Omental fat pad (tissue), 4 donors: ENCODE measurements around the gene KRTAP2-2. TPM values are rescaled to one million over a fixed set of nuclear protein-coding genes. Genes with fewer than 3 reads are reported as not detected.

Experiments used
- ATAC-seq: fragments of 150-250 bp; one replicate; pipeline ENCODE4 v1.9.1; 2016; ENCODE audit warnings: mild to moderate bottlenecking, moderate library complexity; ENCODE audit not compliant: low FRiP score
- DNase-seq: peaks from one replicate; pipeline ENCODE4 v3.0.0-alpha.2; 2019; ENCODE audit warnings: low spot score
- CTCF ChIP-seq, 3 donors: fragments of 450-650 bp; IDR thresholded peaks; one replicate each; pipeline ENCODE4 v1.5.1; 2016 to 2017; ENCODE audit warnings: antibody characterized with exemption in 3 of 3, mild to moderate bottlenecking in 3 of 3, moderate library complexity in 2 of 3
- small RNA-seq: library from RNA; depleted of rRNA; stranded (forward); fragments of <200 nt; gene quantifications from one replicate; pipeline ENCODE3, GENCODE V24; 2016
- total RNA-seq, 4 donors: library from RNA; depleted of rRNA; stranded (reverse); fragments of >200 nt; gene quantifications; one replicate each; pipeline ENCODE4 v1.1.0, GENCODE V29; 2016

KRTAP2-2 gene
- total RNA-seq, 4 donors from 2014 or later, result not detected

GRCh38 chr17:41012326-41013120 lies 42.5 kb downstream of the KRTAP2-2 start:
- TF ChIP-seq CTCF (IDR thresholded peaks at IDR 0.05), result no peak
- ATAC-seq (no peak), DNase-seq (no peak)

- no peak for TF ChIP-seq CTCF (IDR thresholded peaks at IDR 0.05)
- no peak for DNase-seq
Observed at GRCh38 chr17:41010441-41010840, 44.6 kb downstream of the KRTAP2-2 start.

GRCh38 chr17:41009936-41010335 lies 45.1 kb downstream of the KRTAP2-2 start:
- no peak for DNase-seq
- no peak for TF ChIP-seq CTCF (IDR thresholded peaks at IDR 0.05)
- ATAC-seq, result no peak

More at GRCh38 chr17:41010441-41010840, 44.6 kb downstream of the KRTAP2-2 start:
- no peak for ATAC-seq

GRCh38 chr17:41009301-41009760 lies 45.7 kb downstream of the KRTAP2-2 start:
- ATAC-seq, result no peak
- TF ChIP-seq CTCF (IDR thresholded peaks at IDR 0.05), result no peak
- no peak for DNase-seq

- ATAC-seq (no peak), DNase-seq (no peak)
- TF ChIP-seq CTCF (IDR thresholded peaks at IDR 0.05), result no peak
Observed at GRCh38 chr17:41008811-41009210, 46.2 kb downstream of the KRTAP2-2 start, which contains the start of gene KRTAP3-1. KRTAP3-1 (minus strand) TSS chr17:41009128; CDS start chr17:41009074, 54 bp downstream.

Small RNA genes lying within 50 kb of the gene (small RNA-seq; reads per million reads assigned to genes)
- gene KRTAP3-4P, result not detected

Other genes starting within 250 kb of the KRTAP2-2 start
- gene KRT10, start 232.6 kb downstream of the KRTAP2-2 start, total RNA-seq, result 10 to 100 TPM in 2 of 4 donors, 1 to 10 TPM in 2; 4.4 to 17.5 (median 10.8) TPM
- not detected for gene KRT12, start 188.0 kb downstream of the KRTAP2-2 start, total RNA-seq
- gene KRT20, start 170.0 kb downstream of the KRTAP2-2 start, total RNA-seq, result not detected
- 1 to 10 TPM in 1 of 4 donors, not detected in 3; 4.3 TPM for gene KRT23, start 117.6 kb downstream of the KRTAP2-2 start, total RNA-seq
- gene KRT39, start 88.3 kb downstream of the KRTAP2-2 start, total RNA-seq, result not detected
- not detected for gene KRT40, start 70.9 kb downstream of the KRTAP2-2 start, total RNA-seq
- gene KRTAP3-3, start 61.1 kb downstream of the KRTAP2-2 start, total RNA-seq, result not detected
- gene KRTAP3-2, start 55.3 kb downstream of the KRTAP2-2 start, total RNA-seq, result not detected
- gene KRTAP3-1, start 46.1 kb downstream of the KRTAP2-2 start, total RNA-seq, result not detected
- not detected for gene KRTAP1-5, start 28.0 kb downstream of the KRTAP2-2 start, total RNA-seq
- gene KRTAP1-4, start 25.0 kb downstream of the KRTAP2-2 start, total RNA-seq, result not detected
- gene KRTAP1-3, start 20.4 kb downstream of the KRTAP2-2 start, total RNA-seq, result not detected
- gene KRTAP1-1, start 13.8 kb downstream of the KRTAP2-2 start, total RNA-seq, result not detected
- gene KRTAP2-1, start 7.9 kb downstream of the KRTAP2-2 start, total RNA-seq, result not detected
- gene KRTAP2-3, start 4.9 kb upstream of the KRTAP2-2 start, total RNA-seq, result not detected
- gene KRTAP2-4, start 10.6 kb upstream of the KRTAP2-2 start, total RNA-seq, result not detected
- gene KRTAP4-7, start 28.9 kb upstream of the KRTAP2-2 start, total RNA-seq, result not detected
- not detected for gene KRTAP4-8, start 42.9 kb upstream of the KRTAP2-2 start, total RNA-seq
- not detected for gene KRTAP4-16, start 47.0 kb upstream of the KRTAP2-2 start, total RNA-seq
- not detected for gene KRTAP4-9, start 50.2 kb upstream of the KRTAP2-2 start, total RNA-seq
- not detected for gene KRTAP4-11, start 63.1 kb upstream of the KRTAP2-2 start, total RNA-seq
- not detected for gene KRTAP4-12, start 69.0 kb upstream of the KRTAP2-2 start, total RNA-seq
- gene KRTAP4-6, start 85.3 kb upstream of the KRTAP2-2 start, total RNA-seq, result not detected
- not detected for gene KRTAP4-5, start 94.6 kb upstream of the KRTAP2-2 start, total RNA-seq
- gene KRTAP4-4, start 105.5 kb upstream of the KRTAP2-2 start, total RNA-seq, result not detected
- not detected for gene KRTAP4-3, start 113.0 kb upstream of the KRTAP2-2 start, total RNA-seq
- not detected for gene KRTAP4-2, start 123.0 kb upstream of the KRTAP2-2 start, total RNA-seq
- gene KRTAP4-1, start 129.7 kb upstream of the KRTAP2-2 start, total RNA-seq, result not detected
- not detected for gene KRTAP9-1, start 134.7 kb upstream of the KRTAP2-2 start, total RNA-seq
- not detected for gene KRTAP9-2, start 171.4 kb upstream of the KRTAP2-2 start, total RNA-seq
- not detected for gene KRTAP9-3, start 177.2 kb upstream of the KRTAP2-2 start, total RNA-seq
- not detected for gene KRTAP9-8, start 182.8 kb upstream of the KRTAP2-2 start, total RNA-seq
- gene KRTAP9-4, start 194.5 kb upstream of the KRTAP2-2 start, total RNA-seq, result not detected
- gene KRTAP9-9, start 200.2 kb upstream of the KRTAP2-2 start, total RNA-seq, result not detected
- not detected for gene KRTAP9-6, start 210.1 kb upstream of the KRTAP2-2 start, total RNA-seq
- gene KRTAP9-7, start 220.5 kb upstream of the KRTAP2-2 start, total RNA-seq, result not detected
- not detected for gene KRTAP29-1, start 247.6 kb upstream of the KRTAP2-2 start, total RNA-seq